T-helper 2 cell treated with Interferon-gamma antibody and Interleukin-4, amounts not matched to agents 5 μg/mL and 100 μg/mL, for 36 hours (primary cell): Measurements from ENCODE around the gene KCNJ10.
"Not testable (repeated sequence)": the region's sequence is repeated elsewhere in the genome, so short reads cannot be mapped to it uniquely, and the experiment has no call there.

ENCODE experiments used
- DNase-seq: peaks from one replicate; pipeline ENCODE4 v3.0.0; 2021; ENCODE audit warnings: low spot score
- H3K27ac Mint-ChIP-seq: one replicate; pipeline ENCODE4 v1.8.0; 2021; ENCODE audit warnings: mild to moderate bottlenecking, mixed read lengths
- H3K27me3 Mint-ChIP-seq: one replicate; pipeline ENCODE4 v1.8.0; 2021; ENCODE audit warnings: low read depth, mixed read lengths
- H3K36me3 Mint-ChIP-seq: one replicate; pipeline ENCODE4 v1.8.0; 2021; ENCODE audit warnings: low read depth, mixed read lengths
- H3K4me1 Mint-ChIP-seq: one replicate; pipeline ENCODE4 v1.8.0; 2021; ENCODE audit warnings: low read depth, mixed read lengths
- H3K4me3 Mint-ChIP-seq: one replicate; pipeline ENCODE4 v1.8.0; 2022; ENCODE audit warnings: mild to moderate bottlenecking, moderate library complexity, mixed read lengths
- H3K9me3 Mint-ChIP-seq: one replicate; pipeline ENCODE4 v1.8.0; 2021; ENCODE audit warnings: mixed read lengths

Gene KCNJ10

DNA sequence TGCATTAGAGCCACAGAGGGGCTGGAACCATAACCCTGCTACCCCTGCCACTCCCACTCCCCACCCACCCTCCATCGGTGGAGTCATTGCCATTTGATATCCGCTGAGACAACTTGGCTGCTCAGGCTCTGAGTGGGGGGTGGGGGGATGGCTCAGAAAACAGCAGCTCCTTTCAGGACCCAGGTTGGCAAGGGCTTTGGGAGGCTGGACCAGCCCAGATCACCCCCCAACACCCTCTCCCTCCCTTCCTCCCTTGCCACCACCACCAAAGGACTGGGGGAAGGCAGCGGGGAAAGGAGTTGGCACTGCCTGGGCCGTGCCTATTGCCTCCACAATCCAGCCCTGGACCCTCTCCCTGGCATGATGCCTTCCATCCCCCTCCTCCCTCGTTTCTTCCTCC lies 1.7 kb downstream of the KCNJ10 start:
- H3K4me3 Mint-ChIP-seq = no peak overlapping the region
- H3K9me3 Mint-ChIP-seq = no peaks in the 10 kb centered on the region
- no peak for DNase-seq
- no peak overlapping the region for H3K27ac Mint-ChIP-seq
- H3K36me3 Mint-ChIP-seq = peaks cover 2% of the 10 kb centered on the region
- H3K27me3 Mint-ChIP-seq = peaks cover 42% of the 10 kb centered on the region
- peaks cover 15% of the 10 kb centered on the region for H3K4me1 Mint-ChIP-seq

DNA sequence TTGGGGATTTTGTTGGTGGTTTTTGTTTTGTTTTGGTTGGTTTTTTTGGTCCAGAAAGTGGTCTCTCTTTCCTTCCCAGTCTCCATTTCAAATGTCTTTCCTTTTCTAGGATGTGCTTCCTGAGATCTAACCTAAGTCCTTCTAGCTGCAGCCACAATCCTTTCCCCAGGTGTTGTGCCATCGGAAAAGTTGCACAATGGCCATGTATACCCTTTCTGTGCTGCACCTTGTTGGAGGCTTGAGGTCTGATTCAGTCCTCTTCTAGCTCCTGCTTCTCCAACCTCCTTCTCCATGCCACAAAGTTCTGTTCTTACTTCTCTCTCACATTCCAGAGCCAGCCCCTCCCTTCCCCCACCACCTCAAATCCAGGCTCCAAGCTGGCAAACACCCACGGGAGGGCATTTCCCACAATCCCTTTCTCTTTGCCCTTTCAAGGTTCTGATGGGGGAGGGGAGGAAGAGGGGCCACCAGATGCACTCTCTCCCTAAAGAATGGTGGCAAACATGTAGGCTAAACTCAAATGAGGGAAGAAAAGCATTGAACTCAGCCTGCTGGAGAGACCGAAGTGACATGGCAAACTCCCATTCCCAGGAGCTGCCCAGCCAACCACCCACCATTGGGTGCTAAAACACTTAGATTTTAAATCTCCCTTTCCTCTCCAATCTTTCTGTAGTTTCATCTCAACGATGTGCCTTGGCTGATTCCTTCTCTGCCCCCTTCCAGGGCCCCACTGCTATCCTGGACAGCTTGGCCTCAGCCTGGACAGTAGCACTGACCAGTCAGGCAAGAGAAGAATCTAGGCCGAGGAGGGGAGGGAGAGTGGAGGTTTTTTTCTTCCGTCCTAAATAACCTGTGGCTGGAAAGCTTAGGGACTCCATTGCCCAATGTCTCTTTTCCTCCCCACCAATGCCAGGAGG lies 2.9 kb downstream of the KCNJ10 start:
- DNase-seq = no peak

DNA sequence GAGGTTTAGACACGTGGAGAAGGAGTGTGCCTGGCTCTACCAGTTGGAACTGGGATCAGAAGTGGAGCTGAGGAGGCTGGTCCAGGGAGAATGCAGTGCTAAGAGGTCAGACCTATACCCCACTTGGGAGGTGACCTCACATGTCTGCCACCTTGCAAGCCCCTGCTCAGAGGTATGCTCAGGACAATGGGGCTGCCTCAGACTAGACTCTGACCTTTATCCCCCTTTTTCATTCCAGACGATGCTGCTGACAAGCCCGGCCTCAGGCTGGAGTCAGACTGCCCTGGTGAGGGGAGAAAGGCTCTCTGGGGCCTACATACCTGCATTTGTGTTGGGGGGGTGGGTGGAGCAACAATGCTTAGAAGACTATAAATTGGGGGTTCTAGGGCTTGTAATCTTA lies 5.2 kb downstream of the KCNJ10 start:
- Mint-ChIP-seq H3K9me3 (no peaks in the 10 kb centered on the region), H3K36me3 (no peaks in the 10 kb centered on the region), H3K27me3 (peaks cover 42% of the 10 kb centered on the region), H3K27ac (no peak overlapping the region), H3K4me1 (peaks cover 2% of the 10 kb centered on the region), H3K4me3 (no peak overlapping the region)
- no peak for DNase-seq

More for the DNA sequence above, 2.9 kb downstream of the KCNJ10 start:
- no peaks in the 10 kb centered on the region for H3K9me3 Mint-ChIP-seq
- H3K4me3 Mint-ChIP-seq = no peak overlapping the region
- peaks cover 15% of the 10 kb centered on the region for H3K4me1 Mint-ChIP-seq
- no peak overlapping the region for H3K27ac Mint-ChIP-seq
- peaks cover 42% of the 10 kb centered on the region for H3K27me3 Mint-ChIP-seq
- peaks cover 2% of the 10 kb centered on the region for H3K36me3 Mint-ChIP-seq

DNA sequence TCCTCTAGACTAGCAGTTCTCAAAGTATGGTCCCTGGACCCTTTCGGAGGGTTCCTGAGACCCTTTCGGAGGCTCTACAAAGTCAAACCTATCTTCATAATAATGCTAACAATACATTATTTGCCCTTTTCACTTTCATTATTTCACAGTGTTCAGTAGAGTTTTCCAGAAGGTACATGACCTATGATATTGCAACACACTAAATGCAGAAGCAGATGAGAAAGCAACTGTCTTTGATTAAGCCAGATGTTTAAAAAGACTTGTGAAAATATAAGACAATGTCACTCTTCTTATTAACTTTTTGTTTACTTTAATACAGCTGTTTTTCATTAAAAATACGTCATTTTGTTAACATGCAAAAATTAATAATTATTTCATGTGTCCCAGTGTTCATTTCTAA lies 5.8 kb downstream of the KCNJ10 start:
- Mint-ChIP-seq H3K4me3 (no peak overlapping the region), H3K36me3 (no peaks in the 10 kb centered on the region), H3K9me3 (no peaks in the 10 kb centered on the region), H3K27me3 (peaks cover 36% of the 10 kb centered on the region), H3K4me1 (no peaks in the 10 kb centered on the region), H3K27ac (no peak overlapping the region)
- DNase-seq = no peak

DNA sequence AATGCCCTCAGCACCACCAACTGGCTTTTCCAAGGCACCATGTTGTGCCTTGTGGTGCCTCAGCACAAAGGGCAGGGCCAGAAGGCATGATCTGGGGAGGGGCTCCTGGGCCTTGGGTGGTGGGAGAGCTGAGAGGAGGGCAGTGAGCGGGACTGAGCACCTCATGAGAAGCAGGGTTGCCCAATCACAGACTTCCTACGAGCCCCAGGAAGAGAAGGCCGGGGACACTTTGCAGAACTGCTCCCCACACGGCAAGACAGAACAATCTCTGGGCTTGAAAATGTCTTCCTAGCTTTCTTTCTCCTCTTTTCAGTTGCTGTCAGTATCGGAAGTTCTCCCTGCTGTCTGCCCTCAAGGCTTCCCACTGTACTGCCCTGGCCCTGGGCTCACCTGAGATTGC lies 6.8 kb downstream of the KCNJ10 start:
- Mint-ChIP-seq H3K27me3 (peaks cover 28% of the 10 kb centered on the region), H3K9me3 (no peaks in the 10 kb centered on the region), H3K4me1 (no peaks in the 10 kb centered on the region), H3K36me3 (no peaks in the 10 kb centered on the region), H3K4me3 (no peak overlapping the region), H3K27ac (no peak overlapping the region)
- DNase-seq = no peak

DNA sequence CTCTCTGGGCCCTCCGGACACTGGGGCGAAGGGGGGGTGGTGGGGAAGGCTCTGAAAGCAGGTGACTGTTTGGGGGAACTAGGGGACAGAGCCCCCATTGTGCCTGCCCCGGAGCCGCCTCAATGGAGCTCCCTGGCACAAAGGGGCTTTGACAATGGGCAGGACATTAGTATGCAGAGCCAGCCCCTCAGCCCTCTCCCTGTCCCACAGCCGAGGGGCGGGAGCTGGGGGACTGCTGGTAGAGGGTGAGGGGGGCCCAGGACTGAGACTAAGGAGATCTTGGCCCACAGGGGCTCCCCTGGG lies 7.8 kb downstream of the KCNJ10 start:
- DNase-seq = no peak
- Mint-ChIP-seq H3K36me3 (no peaks in the 10 kb centered on the region), H3K4me1 (no peaks in the 10 kb centered on the region), H3K27ac (no peak overlapping the region), H3K4me3 (no peak overlapping the region), H3K9me3 (no peaks in the 10 kb centered on the region), H3K27me3 (peaks cover 21% of the 10 kb centered on the region)

DNA sequence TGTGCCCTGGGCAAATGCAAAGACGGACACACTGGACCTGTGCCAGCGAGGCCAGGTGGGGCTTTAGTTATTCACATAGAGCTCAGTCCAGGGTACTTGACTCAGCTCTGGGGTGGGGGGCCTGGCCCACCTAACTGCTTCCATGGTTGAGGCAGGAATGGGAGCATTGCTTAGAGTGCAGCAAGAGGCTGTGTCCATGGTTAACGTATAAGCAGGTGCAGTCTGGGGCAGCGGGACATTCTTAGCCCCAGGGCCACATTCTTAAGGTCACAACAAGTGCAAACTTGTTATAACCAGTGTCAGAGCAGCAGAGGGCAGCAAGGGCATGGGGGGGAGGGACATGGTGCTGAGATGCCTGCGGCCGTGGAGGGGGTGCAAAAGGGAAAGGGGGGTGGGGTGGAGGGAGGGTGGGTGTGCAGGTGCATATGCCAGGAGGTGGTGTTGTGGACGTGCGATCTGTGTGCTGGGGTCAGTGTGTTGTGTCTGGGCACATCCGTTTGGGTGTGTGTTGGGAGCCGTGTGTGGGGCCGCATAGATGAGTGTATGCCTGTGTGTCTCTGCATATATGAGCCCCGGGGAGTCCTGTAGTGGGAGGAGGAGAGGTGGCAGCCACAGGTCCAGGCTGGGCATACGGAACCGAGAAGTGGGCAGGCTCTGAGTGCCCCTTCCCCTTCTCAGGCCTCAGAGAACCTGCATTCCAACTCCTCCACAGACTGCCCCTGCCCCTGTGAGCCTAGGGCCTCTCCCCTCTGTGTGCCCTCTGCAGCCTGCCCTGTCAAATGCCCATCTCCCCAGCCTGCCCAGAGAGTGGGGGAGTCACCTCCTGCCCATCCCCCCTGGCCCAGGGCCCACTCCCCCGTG lies 8.4 kb downstream of the KCNJ10 start:
- Mint-ChIP-seq H3K36me3 (no peaks in the 10 kb centered on the region), H3K9me3 (no peaks in the 10 kb centered on the region), H3K27ac (no peak overlapping the region), H3K4me3 (no peak overlapping the region), H3K27me3 (peaks cover 19% of the 10 kb centered on the region), H3K4me1 (no peaks in the 10 kb centered on the region)
- DNase-seq = no peak

DNA sequence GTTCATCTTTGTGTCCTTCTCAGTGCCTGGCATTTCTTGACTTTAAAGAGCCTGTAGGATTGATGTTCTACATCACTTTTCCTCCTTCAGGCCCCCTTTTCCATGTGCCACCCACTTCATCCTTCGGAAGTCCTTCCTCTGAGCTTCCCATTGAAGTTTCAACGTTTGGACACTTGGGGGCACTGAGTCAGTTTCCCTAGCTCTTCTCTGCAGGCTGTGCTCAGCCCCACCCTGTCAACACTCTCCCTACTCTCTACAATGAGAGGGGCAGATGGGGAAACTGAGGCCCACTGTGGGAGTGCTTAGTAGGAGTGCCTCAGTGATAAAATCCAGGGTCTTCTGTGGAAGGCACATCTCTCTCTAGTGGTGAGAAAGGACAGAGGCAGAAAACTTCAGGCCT lies 11.9 kb downstream of the KCNJ10 start:
- no peaks in the 10 kb centered on the region for H3K36me3 Mint-ChIP-seq
- H3K4me3 Mint-ChIP-seq = no peak overlapping the region
- H3K9me3 Mint-ChIP-seq = no peaks in the 10 kb centered on the region
- H3K27me3 Mint-ChIP-seq = peaks cover 30% of the 10 kb centered on the region
- no peaks in the 10 kb centered on the region for H3K4me1 Mint-ChIP-seq
- no peak overlapping the region for H3K27ac Mint-ChIP-seq
- DNase-seq = no peak

DNA sequence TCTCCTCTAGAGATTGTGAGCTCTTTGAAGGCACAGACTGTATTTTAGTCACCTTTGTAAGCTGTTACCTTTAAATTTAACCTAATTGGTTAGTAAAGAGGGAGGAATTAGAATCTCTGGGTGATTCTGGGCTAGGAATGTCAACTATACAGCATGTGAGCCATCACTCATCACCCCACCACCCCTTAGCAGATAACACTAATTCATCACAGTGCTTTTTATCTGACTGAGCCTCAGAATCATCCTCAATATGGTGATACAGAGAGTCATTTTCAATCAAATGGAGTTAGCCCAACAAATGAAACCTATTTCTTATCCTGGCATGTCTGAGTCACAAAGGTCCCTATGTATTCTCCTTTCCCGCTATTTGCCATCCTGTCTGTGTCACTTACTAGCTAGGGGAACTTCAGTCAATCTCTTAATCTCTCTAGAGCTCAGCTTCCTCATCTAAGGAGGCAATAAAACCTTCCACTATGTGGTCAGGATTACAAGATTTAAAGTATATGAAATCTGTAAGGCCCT lies 13.3 kb downstream of the KCNJ10 start:
- Mint-ChIP-seq H3K27me3 (peaks cover 34% of the 10 kb centered on the region), H3K4me1 (no peaks in the 10 kb centered on the region), H3K36me3 (no peaks in the 10 kb centered on the region), H3K27ac (no peak overlapping the region), H3K4me3 (no peak overlapping the region), H3K9me3 (no peaks in the 10 kb centered on the region)
- no peak for DNase-seq

DNA sequence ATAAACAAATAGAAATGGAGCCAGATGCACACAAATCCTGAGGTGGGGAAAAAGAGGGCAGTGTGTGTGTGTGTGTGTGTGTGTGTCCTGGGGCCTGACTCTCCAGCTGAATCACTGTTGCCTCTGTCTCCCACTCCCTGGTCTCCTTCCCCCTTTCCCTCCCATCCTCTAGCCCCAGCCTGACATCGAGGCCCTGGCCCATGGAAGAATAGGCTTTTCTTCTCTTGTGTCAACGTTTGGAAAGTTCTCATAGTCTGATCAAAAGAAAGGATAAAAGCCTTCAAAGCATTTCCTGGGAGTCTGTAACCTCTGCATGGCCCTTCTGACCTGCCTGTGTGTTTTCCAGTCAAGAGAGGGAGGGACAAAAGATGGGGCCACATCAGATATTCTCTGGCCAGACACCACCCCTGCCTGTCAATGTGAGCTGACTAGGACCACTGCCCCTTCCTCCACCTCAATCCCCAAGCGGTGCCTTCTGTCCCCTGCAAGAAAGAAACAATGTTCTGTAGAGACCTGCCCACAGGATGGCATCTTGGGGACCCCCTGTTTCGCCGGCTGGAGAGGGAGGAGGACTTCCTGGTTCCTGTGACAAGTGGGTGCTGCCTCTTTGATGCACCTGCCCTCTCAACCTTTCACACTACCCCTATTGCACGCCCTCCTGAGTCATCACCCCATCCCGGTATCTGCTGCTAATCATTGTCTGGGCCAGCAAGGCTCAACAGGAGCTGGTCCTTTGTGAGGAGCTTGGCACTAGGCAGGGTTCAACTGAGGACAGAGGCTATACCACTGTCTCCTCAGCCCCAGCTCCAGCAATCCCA lies 16.2 kb downstream of the KCNJ10 start:
- Mint-ChIP-seq H3K9me3 (no peaks in the 10 kb centered on the region), H3K4me1 (no peaks in the 10 kb centered on the region), H3K27me3 (peaks cover 33% of the 10 kb centered on the region), H3K27ac (no peak overlapping the region), H3K36me3 (no peaks in the 10 kb centered on the region), H3K4me3 (no peak overlapping the region)
- DNase-seq = no peak

DNA sequence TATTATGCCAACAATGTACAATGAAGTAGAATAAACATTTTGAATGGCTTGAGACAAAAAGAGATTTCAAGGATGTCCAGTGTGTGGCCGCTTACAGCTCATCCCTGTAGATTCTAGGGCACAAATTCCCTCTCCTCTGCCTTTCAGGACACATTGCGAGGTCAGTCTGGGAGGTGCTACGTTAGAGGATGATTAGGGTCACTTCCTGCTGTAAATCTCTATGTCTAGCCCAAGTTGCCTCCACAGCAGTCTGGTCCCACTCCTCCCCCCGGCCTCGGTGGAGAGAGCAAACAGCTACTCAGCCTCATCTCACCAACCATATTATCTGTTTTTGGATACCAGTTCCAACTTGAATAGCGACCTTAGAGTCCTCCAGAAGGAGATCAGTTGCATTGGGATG lies 17.0 kb downstream of the KCNJ10 start:
- no peak overlapping the region for H3K4me3 Mint-ChIP-seq
- H3K27ac Mint-ChIP-seq = no peak overlapping the region

DNA sequence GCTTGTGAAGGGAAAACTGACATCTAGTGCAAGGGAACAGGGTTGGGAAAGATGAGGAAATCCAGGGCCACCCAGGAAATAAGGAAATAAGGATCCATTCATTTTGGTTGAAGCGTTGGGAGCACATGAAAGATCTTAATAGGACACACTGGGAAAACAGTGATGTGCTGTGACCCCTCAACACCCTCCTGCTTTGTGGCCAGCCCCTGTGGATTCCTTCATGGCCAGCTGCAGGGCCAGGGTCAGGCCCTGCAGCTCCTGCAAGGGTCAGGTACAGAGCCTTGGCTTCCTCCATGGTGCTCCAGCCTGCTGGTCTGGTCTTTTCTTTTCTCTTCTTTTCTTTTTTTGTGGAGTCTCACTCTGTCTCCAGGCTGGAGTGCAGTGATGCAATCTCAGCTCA lies 19.3 kb downstream of the KCNJ10 start:
- H3K27ac Mint-ChIP-seq = no peak overlapping the region
- no peaks in the 10 kb centered on the region for H3K36me3 Mint-ChIP-seq
- peaks cover 30% of the 10 kb centered on the region for H3K27me3 Mint-ChIP-seq
- H3K4me3 Mint-ChIP-seq = no peak overlapping the region
- peaks cover 13% of the 10 kb centered on the region for H3K4me1 Mint-ChIP-seq
- DNase-seq = no peak
- H3K9me3 Mint-ChIP-seq = no peaks in the 10 kb centered on the region

More for the DNA sequence above, 17.0 kb downstream of the KCNJ10 start:
- Mint-ChIP-seq H3K36me3 (no peaks in the 10 kb centered on the region), H3K4me1 (no peaks in the 10 kb centered on the region), H3K9me3 (no peaks in the 10 kb centered on the region), H3K27me3 (peaks cover 33% of the 10 kb centered on the region)
- no peak for DNase-seq

DNA sequence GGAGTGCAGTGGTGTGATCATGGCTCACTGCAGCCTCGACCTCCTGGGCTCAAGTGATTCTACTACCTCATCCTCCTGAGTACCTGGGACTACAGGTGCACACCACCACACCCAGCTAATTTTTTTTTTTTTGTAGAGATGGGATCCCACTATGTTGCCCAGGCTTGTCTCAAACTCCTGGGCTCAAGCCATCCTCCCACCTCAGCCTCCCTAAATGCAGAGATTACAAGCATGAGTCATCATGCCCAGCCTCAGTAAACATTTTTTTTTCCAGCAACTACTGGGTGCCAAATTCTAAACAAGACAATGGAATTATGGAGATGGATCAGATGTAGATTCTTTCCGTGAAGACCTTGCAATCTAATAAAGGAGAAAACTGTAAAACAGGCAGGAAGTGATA lies 19.8 kb downstream of the KCNJ10 start:
- H3K27me3 Mint-ChIP-seq = peaks cover 27% of the 10 kb centered on the region

More for the DNA sequence above, 19.8 kb downstream of the KCNJ10 start:
- H3K27ac Mint-ChIP-seq, H3K4me3 Mint-ChIP-seq, H3K9me3 Mint-ChIP-seq, DNase-seq, H3K36me3 Mint-ChIP-seq: not testable (repeated sequence)
- peaks cover 13% of the 10 kb centered on the region for H3K4me1 Mint-ChIP-seq
